Common myeloid progenitor, CD34-positive (primary cell): ENCODE results near the gene GUCY2F.

Source experiments
- CTCF ChIA-PET: fragments of 350-600 bp; sonication (Branson Sonifier 250); formaldehyde crosslinking; loops from one replicate; lab custom pipeline; 2021; ENCODE audit warnings: antibody characterized with exemption; lab: Charles Lee
- POLR2A ChIA-PET: fragments of 350-600 bp; sonication (Branson Sonifier 250); formaldehyde crosslinking; loops from one replicate; lab custom pipeline; 2021; ENCODE audit warnings: antibody characterized with exemption; lab: Charles Lee
- DNase-seq, 3 donors: peaks; one replicate each; pipeline versions ENCODE4 v3.0.0 to v3.0.0-alpha.2; 2013
- H3K27ac ChIP-seq, 2 experiments: 1 replicate in 1 of 2; 2 replicates in 1 of 2; pipeline ENCODE4 v1.7.0; 2013; ENCODE audit warnings: inconsistent platforms in 2 of 2, low read length in 2 of 2, mild to moderate bottlenecking in 2 of 2, low read depth in 1 of 2, moderate library complexity in 1 of 2; ENCODE audit not compliant: severe bottlenecking in 2 of 2, insufficient read depth in 1 of 2, poor library complexity in 1 of 2
- H3K27me3 ChIP-seq, 5 experiments: replicated peaks in 2 of 5; 1 replicate in 3 of 5; 2 replicates in 2 of 5; pipeline versions ENCODE4 v1.6.1 to v1.7.0; 2013; ENCODE audit warnings: low read length in 4 of 5, mild to moderate bottlenecking in 2 of 5, moderate library complexity in 2 of 5, inconsistent platforms in 1 of 5; ENCODE audit not compliant: insufficient read depth in 5 of 5, control insufficient read depth in 4 of 5
- H3K36me3 ChIP-seq, 4 experiments: 1 replicate in 2 of 4; 2 replicates in 2 of 4; pipeline versions ENCODE4 v1.6.1 to v1.7.0; 2013; ENCODE audit warnings: low read length in 3 of 4, control low read depth in 1 of 4, mild to moderate bottlenecking in 1 of 4; ENCODE audit not compliant: control insufficient read depth in 4 of 4, insufficient read depth in 4 of 4
- H3K4me1 ChIP-seq, 4 experiments: 1 replicate in 3 of 4; 2 replicates in 1 of 4; pipeline versions ENCODE4 v1.6.1 to v1.7.1; 2013; ENCODE audit warnings: low read length in 3 of 4, mild to moderate bottlenecking in 3 of 4, control low read depth in 1 of 4, inconsistent platforms in 1 of 4, moderate library complexity in 1 of 4; ENCODE audit not compliant: control insufficient read depth in 4 of 4, insufficient read depth in 4 of 4; ENCODE audit errors: control extremely low read depth in 1 of 4
- H3K4me3 ChIP-seq, 7 experiments: 1 replicate in 4 of 7; 2 replicates in 3 of 7; pipeline versions ENCODE4 v1.5.1 to v1.7.0; 2013; ENCODE audit warnings: mild to moderate bottlenecking in 7 of 7, low read length in 6 of 7, moderate library complexity in 6 of 7, inconsistent platforms in 2 of 7, low read depth in 2 of 7, control low read depth in 1 of 7; ENCODE audit not compliant: insufficient read depth in 4 of 7, control insufficient read depth in 1 of 7; ENCODE audit errors: extremely low read depth in 1 of 7
- H3K9me3 ChIP-seq, 5 experiments: 1 replicate in 4 of 5; 2 replicates in 1 of 5; pipeline versions ENCODE4 v1.6.1 to v1.7.1; 2013; ENCODE audit warnings: low read length in 4 of 5, mild to moderate bottlenecking in 2 of 5, inconsistent platforms in 1 of 5, low read depth in 1 of 5, moderate library complexity in 1 of 5; ENCODE audit not compliant: control insufficient read depth in 4 of 5, insufficient read depth in 2 of 5; ENCODE audit errors: control extremely low read depth in 1 of 5
- WGBS: methylation state at CpG from one replicate; pipeline ENCODE4 v1.1.5; 2013; ENCODE audit not compliant: insufficient coverage; 5-methylcytosine and 5-hydroxymethylcytosine counted together

The GUCY2F gene

GRCh38 chrX:109327251-109327650 lies 154.6 kb downstream of the GUCY2F start:
- Histone ChIP-seq H3K36me3 (no peaks in the 10 kb centered on the region), H3K4me1 (no peaks in the 10 kb centered on the region), H3K4me3 (no peak overlapping the region), H3K27me3 (no peaks in the 10 kb centered on the region), H3K27ac (no peak overlapping the region), H3K9me3 (no peaks in the 10 kb centered on the region)
- ChIA-PET POLR2A (no interaction called here), CTCF (no interaction called here)
- DNase-seq = no peak
- no CpG with 5 or more reads among the region's 1 CpG for WGBS
